ENCODE measurements around the gene MRPS18A.
A peak's percentile ranks its signal among the peaks of the same experiment; 100 is the strongest.
"Not testable (repeated sequence)": the region's sequence is repeated elsewhere in the genome, so short reads cannot be mapped to it uniquely, and the experiment has no call there.

The MRPS18A gene

GRCh38 chr6:43667245-43668150 lies 20.1 kb downstream of the MRPS18A start:
- Histone ChIP-seq H3K4me2 (ENCODE audit: low read depth, low read length, poor library complexity, severe bottlenecking) (no peak overlapping the region), H3K9ac (ENCODE audit: low read length) (peak overlapping the region; percentile 1; the same call in 1 of the 2 replicates), H3K4me3 (ENCODE audit: insufficient read depth, low read length, poor library complexity, severe bottlenecking) (no peak overlapping the region), H3K79me2 (ENCODE audit: insufficient read depth, low read length) (no peaks in the 10 kb centered on the region), H3F3A (ENCODE audit: insufficient read depth) (no peaks in the 10 kb centered on the region), H3K9me3 (ENCODE audit: insufficient read depth, low read length) (no peaks in the 10 kb centered on the region), H3K27me3 (ENCODE audit: low read length) (no peaks in the 10 kb centered on the region), H3K36me3 (ENCODE audit: low read length) (no peaks in the 10 kb centered on the region), H4K20me1 (ENCODE audit: low read depth, low read length) (no peaks in the 10 kb centered on the region), H3K27ac (ENCODE audit: low read depth, low read length) (no peak overlapping the region), H3K9me2 (replicated peaks; ENCODE audit: insufficient read depth, low read length) (no peaks in the 10 kb centered on the region), H2AFZ (ENCODE audit: low read depth, low read length, severe bottlenecking) (no peak overlapping the region)
- TF ChIP-seq CTCF (IDR thresholded peaks at IDR 0.05; ENCODE audit: insufficient read depth, low read length, poor library complexity, severe bottlenecking) (peak; percentile 97), EZH2phosphoT487 (conservative IDR thresholded peaks at IDR 0.05; ENCODE audit: low read length) (no peak)

DNA sequence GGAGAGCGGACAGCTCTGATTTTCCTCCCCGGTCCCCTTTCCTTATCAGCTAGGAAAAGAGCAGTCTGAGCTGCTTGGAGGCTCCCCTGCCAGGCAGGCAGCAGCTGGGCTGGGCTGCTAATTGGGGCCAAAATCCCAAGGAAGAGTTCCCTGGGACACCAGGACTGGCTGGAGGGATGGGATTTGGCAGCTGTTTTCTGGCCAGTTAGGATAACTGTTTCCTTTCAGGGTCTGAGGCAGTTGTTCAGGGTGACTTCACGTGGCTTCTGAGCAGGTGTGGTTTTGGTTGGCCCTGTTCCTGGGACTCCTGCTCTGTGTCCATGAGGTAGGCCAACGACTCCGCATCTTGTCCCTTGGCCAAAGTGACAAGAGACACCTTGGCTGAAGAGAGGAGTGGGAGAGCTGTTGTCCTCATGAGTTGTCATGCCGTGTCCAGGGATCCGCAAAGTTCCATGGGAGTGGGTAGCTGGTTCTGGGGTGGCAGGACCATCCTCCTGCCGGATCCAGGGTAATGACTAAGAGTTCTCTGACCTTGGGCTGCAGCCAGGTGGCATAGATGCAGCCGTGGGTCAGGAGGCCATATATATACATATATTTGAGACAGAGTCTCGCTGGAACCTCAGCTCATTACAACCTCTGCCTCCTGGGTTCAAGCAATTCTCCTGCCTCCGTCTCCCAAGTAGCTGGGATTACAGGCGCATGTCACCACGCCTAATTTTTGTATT lies 21.2 kb downstream of the MRPS18A start:
- Histone ChIP-seq H3K27ac (ENCODE audit: low read depth, low read length) (no peak overlapping the region), H3F3A (ENCODE audit: insufficient read depth) (no peaks in the 10 kb centered on the region), H4K20me1 (ENCODE audit: low read depth, low read length) (no peaks in the 10 kb centered on the region), H3K36me3 (ENCODE audit: low read length) (no peaks in the 10 kb centered on the region), H3K9me2 (replicated peaks; ENCODE audit: insufficient read depth, low read length) (no peaks in the 10 kb centered on the region), H3K4me3 (ENCODE audit: insufficient read depth, low read length, poor library complexity, severe bottlenecking) (no peak overlapping the region), H3K27me3 (ENCODE audit: low read length) (no peaks in the 10 kb centered on the region), H3K4me2 (ENCODE audit: low read depth, low read length, poor library complexity, severe bottlenecking) (no peak overlapping the region), H2AFZ (ENCODE audit: low read depth, low read length, severe bottlenecking) (no peak overlapping the region), H3K9me3 (ENCODE audit: insufficient read depth, low read length) (no peaks in the 10 kb centered on the region), H3K9ac (ENCODE audit: low read length) (no peak overlapping the region), H3K79me2 (ENCODE audit: insufficient read depth, low read length) (no peaks in the 10 kb centered on the region)
- no peak for TF ChIP-seq CTCF (IDR thresholded peaks at IDR 0.05; ENCODE audit: insufficient read depth, low read length, poor library complexity, severe bottlenecking)
- TF ChIP-seq EZH2phosphoT487 (conservative IDR thresholded peaks at IDR 0.05; ENCODE audit: low read length) = no peak

- Histone ChIP-seq H2AFZ (ENCODE audit: low read depth, low read length, severe bottlenecking) (no peak overlapping the region), H3F3A (ENCODE audit: insufficient read depth) (no peaks in the 10 kb centered on the region), H3K79me2 (ENCODE audit: insufficient read depth, low read length) (no peaks in the 10 kb centered on the region), H3K9ac (ENCODE audit: low read length) (no peak overlapping the region), H3K9me2 (replicated peaks; ENCODE audit: insufficient read depth, low read length) (no peaks in the 10 kb centered on the region), H3K27me3 (ENCODE audit: low read length) (no peaks in the 10 kb centered on the region), H3K36me3 (ENCODE audit: low read length) (no peaks in the 10 kb centered on the region), H4K20me1 (ENCODE audit: low read depth, low read length) (no peaks in the 10 kb centered on the region), H3K4me3 (ENCODE audit: insufficient read depth, low read length, poor library complexity, severe bottlenecking) (no peak overlapping the region), H3K4me2 (ENCODE audit: low read depth, low read length, poor library complexity, severe bottlenecking) (no peak overlapping the region), H3K9me3 (ENCODE audit: insufficient read depth, low read length) (no peaks in the 10 kb centered on the region), H3K27ac (ENCODE audit: low read depth, low read length) (no peak overlapping the region)
- TF ChIP-seq CTCF (IDR thresholded peaks at IDR 0.05; ENCODE audit: insufficient read depth, low read length, poor library complexity, severe bottlenecking) (no peak), EZH2phosphoT487 (conservative IDR thresholded peaks at IDR 0.05; ENCODE audit: low read length) (no peak)
These were observed 22.2 kb downstream of the MRPS18A start for GRCh38 chr6:43665376-43665775.

DNA sequence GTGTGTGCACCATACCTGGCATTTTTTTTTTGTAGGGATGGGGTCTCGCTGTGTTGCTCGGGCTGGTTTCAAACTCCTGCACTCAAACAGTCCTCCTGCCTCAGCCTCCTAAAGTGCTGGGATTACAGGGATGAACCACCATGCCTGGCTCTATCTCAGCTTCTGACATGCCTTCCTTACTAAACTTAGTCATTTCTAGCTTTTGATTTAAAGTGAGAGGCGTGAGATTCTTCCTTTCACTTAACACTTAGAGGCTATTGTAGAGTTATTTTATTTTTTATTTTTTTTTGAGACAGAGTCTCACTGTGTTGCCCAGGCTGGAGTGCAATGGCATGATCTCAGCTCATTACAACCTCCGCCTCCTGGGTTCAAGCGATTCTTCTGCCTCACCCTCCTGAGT lies 24.6 kb downstream of the MRPS18A start:
- H3K9me3 ChIP-seq (ENCODE audit: insufficient read depth, low read length); H3K4me2 ChIP-seq (ENCODE audit: low read depth, low read length, poor library complexity, severe bottlenecking); H3K9me2 ChIP-seq (replicated peaks; ENCODE audit: insufficient read depth, low read length); H3K36me3 ChIP-seq (ENCODE audit: low read length); H2AFZ ChIP-seq (ENCODE audit: low read depth, low read length, severe bottlenecking); H4K20me1 ChIP-seq (ENCODE audit: low read depth, low read length); H3K27me3 ChIP-seq (ENCODE audit: low read length); H3F3A ChIP-seq (ENCODE audit: insufficient read depth); H3K79me2 ChIP-seq (ENCODE audit: insufficient read depth, low read length); H3K9ac ChIP-seq (ENCODE audit: low read length); H3K27ac ChIP-seq (ENCODE audit: low read depth, low read length); H3K4me3 ChIP-seq (ENCODE audit: insufficient read depth, low read length, poor library complexity, severe bottlenecking): not testable (repeated sequence)
